ENCODE data around the gene ZFYVE28.

DNA sequence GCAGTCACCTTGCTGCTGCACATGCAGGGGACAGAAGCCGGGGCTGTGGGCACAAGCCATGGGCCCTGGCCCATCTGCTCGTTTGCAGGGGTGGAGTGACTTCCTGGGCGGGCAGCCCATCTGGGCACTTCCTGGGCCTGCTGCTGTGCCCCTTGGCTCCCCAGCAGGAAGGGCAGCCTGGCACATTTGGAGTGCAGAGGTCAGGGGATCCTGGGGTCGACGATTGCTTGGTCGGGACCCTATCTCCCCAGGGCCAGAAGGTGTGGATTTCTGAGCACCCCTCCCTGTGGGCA, 145.7 kb downstream of the ZFYVE28 start:
- TF ChIP-seq POLR2AphosphoS5 (IDR thresholded peaks at IDR 0.05; ENCODE audit: low read depth, low read length), result no peak
- TF ChIP-seq, protein P1, sequence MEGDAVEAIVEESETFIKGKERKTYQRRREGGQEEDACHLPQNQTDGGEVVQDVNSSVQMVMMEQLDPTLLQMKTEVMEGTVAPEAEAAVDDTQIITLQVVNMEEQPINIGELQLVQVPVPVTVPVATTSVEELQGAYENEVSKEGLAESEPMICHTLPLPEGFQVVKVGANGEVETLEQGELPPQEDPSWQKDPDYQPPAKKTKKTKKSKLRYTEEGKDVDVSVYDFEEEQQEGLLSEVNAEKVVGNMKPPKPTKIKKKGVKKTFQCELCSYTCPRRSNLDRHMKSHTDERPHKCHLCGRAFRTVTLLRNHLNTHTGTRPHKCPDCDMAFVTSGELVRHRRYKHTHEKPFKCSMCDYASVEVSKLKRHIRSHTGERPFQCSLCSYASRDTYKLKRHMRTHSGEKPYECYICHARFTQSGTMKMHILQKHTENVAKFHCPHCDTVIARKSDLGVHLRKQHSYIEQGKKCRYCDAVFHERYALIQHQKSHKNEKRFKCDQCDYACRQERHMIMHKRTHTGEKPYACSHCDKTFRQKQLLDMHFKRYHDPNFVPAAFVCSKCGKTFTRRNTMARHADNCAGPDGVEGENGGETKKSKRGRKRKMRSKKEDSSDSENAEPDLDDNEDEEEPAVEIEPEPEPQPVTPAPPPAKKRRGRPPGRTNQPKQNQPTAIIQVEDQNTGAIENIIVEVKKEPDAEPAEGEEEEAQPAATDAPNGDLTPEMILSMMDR (IDR thresholded peaks at IDR 0.05), result no peak
- TF ChIP-seq NFIC (IDR thresholded peaks at IDR 0.05; ENCODE audit: borderline replicate concordance), result no peak
- TF ChIP-seq, protein P2, sequence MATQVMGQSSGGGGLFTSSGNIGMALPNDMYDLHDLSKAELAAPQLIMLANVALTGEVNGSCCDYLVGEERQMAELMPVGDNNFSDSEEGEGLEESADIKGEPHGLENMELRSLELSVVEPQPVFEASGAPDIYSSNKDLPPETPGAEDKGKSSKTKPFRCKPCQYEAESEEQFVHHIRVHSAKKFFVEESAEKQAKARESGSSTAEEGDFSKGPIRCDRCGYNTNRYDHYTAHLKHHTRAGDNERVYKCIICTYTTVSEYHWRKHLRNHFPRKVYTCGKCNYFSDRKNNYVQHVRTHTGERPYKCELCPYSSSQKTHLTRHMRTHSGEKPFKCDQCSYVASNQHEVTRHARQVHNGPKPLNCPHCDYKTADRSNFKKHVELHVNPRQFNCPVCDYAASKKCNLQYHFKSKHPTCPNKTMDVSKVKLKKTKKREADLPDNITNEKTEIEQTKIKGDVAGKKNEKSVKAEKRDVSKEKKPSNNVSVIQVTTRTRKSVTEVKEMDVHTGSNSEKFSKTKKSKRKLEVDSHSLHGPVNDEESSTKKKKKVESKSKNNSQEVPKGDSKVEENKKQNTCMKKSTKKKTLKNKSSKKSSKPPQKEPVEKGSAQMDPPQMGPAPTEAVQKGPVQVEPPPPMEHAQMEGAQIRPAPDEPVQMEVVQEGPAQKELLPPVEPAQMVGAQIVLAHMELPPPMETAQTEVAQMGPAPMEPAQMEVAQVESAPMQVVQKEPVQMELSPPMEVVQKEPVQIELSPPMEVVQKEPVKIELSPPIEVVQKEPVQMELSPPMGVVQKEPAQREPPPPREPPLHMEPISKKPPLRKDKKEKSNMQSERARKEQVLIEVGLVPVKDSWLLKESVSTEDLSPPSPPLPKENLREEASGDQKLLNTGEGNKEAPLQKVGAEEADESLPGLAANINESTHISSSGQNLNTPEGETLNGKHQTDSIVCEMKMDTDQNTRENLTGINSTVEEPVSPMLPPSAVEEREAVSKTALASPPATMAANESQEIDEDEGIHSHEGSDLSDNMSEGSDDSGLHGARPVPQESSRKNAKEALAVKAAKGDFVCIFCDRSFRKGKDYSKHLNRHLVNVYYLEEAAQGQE (IDR thresholded peaks at IDR 0.05; ENCODE audit: low read depth, low read length), result no peak
- TF ChIP-seq EZH2phosphoT487 (IDR thresholded peaks at IDR 0.05; ENCODE audit: borderline replicate concordance, low read depth), result no peak
- TF ChIP-seq, protein P3, sequence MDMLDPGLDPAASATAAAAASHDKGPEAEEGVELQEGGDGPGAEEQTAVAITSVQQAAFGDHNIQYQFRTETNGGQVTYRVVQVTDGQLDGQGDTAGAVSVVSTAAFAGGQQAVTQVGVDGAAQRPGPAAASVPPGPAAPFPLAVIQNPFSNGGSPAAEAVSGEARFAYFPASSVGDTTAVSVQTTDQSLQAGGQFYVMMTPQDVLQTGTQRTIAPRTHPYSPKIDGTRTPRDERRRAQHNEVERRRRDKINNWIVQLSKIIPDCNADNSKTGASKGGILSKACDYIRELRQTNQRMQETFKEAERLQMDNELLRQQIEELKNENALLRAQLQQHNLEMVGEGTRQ (IDR thresholded peaks at IDR 0.05; ENCODE audit: borderline replicate concordance, low read depth, low read length), result no peak
- TF ChIP-seq MXI1 (IDR thresholded peaks at IDR 0.05; ENCODE audit: low read depth, low read length), result no peak
- TF ChIP-seq USF1 (IDR thresholded peaks at IDR 0.05; ENCODE audit: borderline replicate concordance, low read depth), result no peak
- TF ChIP-seq FOXM1 (IDR thresholded peaks at IDR 0.05; ENCODE audit: low read depth), result no peak

Measured in SK-N-SH (cell line).